Smooth muscle cell (in vitro differentiated cells): ENCODE data around the gene SON. TPM values are rescaled to one million over a fixed set of nuclear protein-coding genes. Genes with fewer than 3 reads are reported as not detected.

ENCODE experiments used
- DNase-seq: peaks from one replicate; lab custom pipeline; 2025; ENCODE audit not compliant: unreplicated experiment; lab: John Stamatoyannopoulos, UW
- H2AFZ ChIP-seq: fragments of 200-600 bp; sonication (generic); 2 replicates; pipeline ENCODE4 v1.6.0; 2016; ENCODE audit warnings: antibody characterized with exemption, low read depth, mild to moderate bottlenecking
- H3F3A ChIP-seq: fragments of 200-600 bp; sonication (generic); 2 replicates; pipeline ENCODE4 v1.6.0; 2017; ENCODE audit warnings: antibody characterized with exemption, low read depth
- H3K27ac ChIP-seq: fragments of 200-600 bp; sonication (generic); 2 replicates; pipeline ENCODE4 v1.5.1; 2016; ENCODE audit warnings: low read depth, mild to moderate bottlenecking
- H3K27me3 ChIP-seq: fragments of 200-600 bp; sonication (generic); 2 replicates; pipeline ENCODE4 v1.6.1; 2016; ENCODE audit warnings: low read depth, mild to moderate bottlenecking
- H3K36me3 ChIP-seq: fragments of 200-600 bp; sonication (generic); 2 replicates; pipeline ENCODE4 v1.5.1; 2016; ENCODE audit warnings: low read depth
- H3K4me1 ChIP-seq: fragments of 200-600 bp; sonication (generic); 2 replicates; pipeline ENCODE4 v1.5.1; 2016; ENCODE audit warnings: low read depth
- H3K4me2 ChIP-seq: fragments of 200-600 bp; sonication (generic); 2 replicates; pipeline ENCODE4 v1.6.0; 2016; ENCODE audit warnings: mild to moderate bottlenecking
- H3K4me3 ChIP-seq: fragments of 200-600 bp; sonication (generic); 2 replicates; pipeline ENCODE4 v1.5.1; 2016; ENCODE audit warnings: mild to moderate bottlenecking
- H3K79me2 ChIP-seq: fragments of 200-600 bp; sonication (generic); 2 replicates; pipeline ENCODE4 v1.6.0; 2016; ENCODE audit warnings: low read depth, mild to moderate bottlenecking
- H3K9ac ChIP-seq: fragments of 200-600 bp; sonication (generic); 2 replicates; pipeline ENCODE4 v1.6.0; 2016; ENCODE audit warnings: low read depth
- H3K9me3 ChIP-seq: fragments of 200-600 bp; sonication (generic); replicated peaks from 2 replicates; pipeline ENCODE4 v1.5.1; 2016; ENCODE audit warnings: low read depth
- H4K20me1 ChIP-seq: fragments of 200-600 bp; sonication (generic); 2 replicates; pipeline ENCODE4 v1.6.0; 2016; ENCODE audit warnings: low read depth
- CTCF ChIP-seq: fragments of 200-600 bp; sonication (generic); IDR thresholded peaks from 2 replicates; pipeline ENCODE4 v1.5.1; 2017; ENCODE audit warnings: borderline replicate concordance, mild to moderate bottlenecking, antibody characterized with exemption; ENCODE audit not compliant: insufficient read depth, poor library complexity, severe bottlenecking
- WGBS: methylation state at CpG from one replicate; pipeline ENCODE4 v1.1.7; 2016; ENCODE audit warnings: low lambda C conversion rate; 5-methylcytosine and 5-hydroxymethylcytosine counted together
- polyA plus RNA-seq: library from polyadenylated mRNA; unstranded; fragments of >200 nt; fragmentation: Nextera tagmentation; extraction: Ambion mirVana; gene quantifications from 2 replicates; pipeline ENCODE4 v1.2.1, GENCODE V29; 2016
- total RNA-seq: library from RNA; depleted of rRNA; stranded (reverse); fragments of >200 nt; gene quantifications from 2 replicates; pipeline ENCODE4 v1.2.3, GENCODE V29; 2014

SON gene
- total and polyA plus RNA-seq, 2 experiments from 2014 or later: 164 to 286 TPM

GRCh38 chr21:33554236-33554981 is 11.6 kb downstream of the SON start:
- H3K36me3 ChIP-seq: peaks cover 69% of the 10 kb centered on the region
- H3K4me1 ChIP-seq: no peaks in the 10 kb centered on the region
- peaks cover 98% of the 10 kb centered on the region for H3K79me2 ChIP-seq
- no peaks in the 10 kb centered on the region for H3K9me3 ChIP-seq
- WGBS: 96% methylated on average over 18 of the region's 18 CpGs
- H3K27ac ChIP-seq: no peak overlapping the region
- peaks cover 98% of the 10 kb centered on the region for H4K20me1 ChIP-seq
- no peak overlapping the region for H2AFZ ChIP-seq
- DNase-seq: no peak
- TF ChIP-seq CTCF: no peak
- H3F3A ChIP-seq: peaks cover 19% of the 10 kb centered on the region
- no peak overlapping the region for H3K4me2 ChIP-seq
- no peaks in the 10 kb centered on the region for H3K27me3 ChIP-seq
- H3K9ac ChIP-seq: no peak overlapping the region
- no peak overlapping the region for H3K4me3 ChIP-seq

GRCh38 chr21:33554982-33555344 is 12.1 kb downstream of the SON start:
- Histone ChIP-seq H2AFZ (no peak overlapping the region), H3K36me3 (peaks cover 71% of the 10 kb centered on the region), H3K27ac (no peak overlapping the region), H3K27me3 (no peaks in the 10 kb centered on the region), H4K20me1 (peaks cover 98% of the 10 kb centered on the region), H3K9ac (no peak overlapping the region), H3K4me3 (no peak overlapping the region), H3K79me2 (peaks cover 98% of the 10 kb centered on the region), H3F3A (peaks cover 24% of the 10 kb centered on the region), H3K9me3 (no peaks in the 10 kb centered on the region), H3K4me1 (no peaks in the 10 kb centered on the region), H3K4me2 (no peak overlapping the region)
- no peak for DNase-seq
- no peak for TF ChIP-seq CTCF
- 95% methylated on average over 20 of the region's 32 CpGs for WGBS

GRCh38 chr21:33557447-33557846 is 14.6 kb downstream of the SON start:
- Histone ChIP-seq H3K27ac (no peak overlapping the region), H3K79me2 (peaks cover 98% of the 10 kb centered on the region), H3K4me1 (no peaks in the 10 kb centered on the region), H3K9me3 (no peaks in the 10 kb centered on the region), H3K4me3 (no peak overlapping the region), H3K4me2 (no peak overlapping the region), H3K27me3 (no peaks in the 10 kb centered on the region), H2AFZ (no peak overlapping the region), H3K9ac (no peak overlapping the region), H3F3A (peaks cover 31% of the 10 kb centered on the region), H4K20me1 (peaks cover 98% of the 10 kb centered on the region), H3K36me3 (peaks cover 73% of the 10 kb centered on the region)
- 98% methylated on average over 19 of the region's 19 CpGs for WGBS
- no peak for DNase-seq
- no peak for TF ChIP-seq CTCF
